HepG2 (cell line): ENCODE measurements around the gene AGK. TPM values are rescaled to one million over a fixed set of nuclear protein-coding genes. Genes with fewer than 3 reads are reported as not detected.

Source experiments
- CENPX ChIP-seq: sonication (generic); formaldehyde crosslinking; IDR thresholded peaks from 2 replicates; pipeline ENCODE4 v1.9.0; 2021; ENCODE audit warnings: mild to moderate bottlenecking, missing genetic modification reagents, moderate library complexity
- EZH2 ChIP-seq: conservative IDR thresholded peaks from 2 replicates; pipeline ENCODE4 v1.6.1; 2012; ENCODE audit warnings: mild to moderate bottlenecking, low read depth, low read length, moderate library complexity
- ZBTB4 ChIP-seq: sonication (generic); formaldehyde crosslinking; IDR thresholded peaks from 2 replicates; pipeline ENCODE4 v1.4.0; 2020; ENCODE audit warnings: missing genetic modification reagents, mild to moderate bottlenecking, borderline replicate concordance
- ZBTB7B ChIP-seq: sonication (generic); formaldehyde crosslinking; IDR thresholded peaks from 2 replicates; pipeline ENCODE4 v1.4.0; 2020; ENCODE audit warnings: missing genetic modification reagents
- ZFP36L2 ChIP-seq: sonication (generic); formaldehyde crosslinking; IDR thresholded peaks from 2 replicates; pipeline ENCODE4 v1.4.0; 2020; ENCODE audit warnings: missing genetic modification reagents
- ZFP41 ChIP-seq: sonication (generic); formaldehyde crosslinking; IDR thresholded peaks from 2 replicates; pipeline ENCODE4 v1.4.0; 2020; ENCODE audit warnings: mild to moderate bottlenecking, missing genetic modification reagents, borderline replicate concordance
- ZNF10 ChIP-seq: sonication (generic); formaldehyde crosslinking; IDR thresholded peaks from 2 replicates; pipeline ENCODE4 v1.4.0; 2020; ENCODE audit warnings: mild to moderate bottlenecking, low read depth, missing genetic modification reagents, borderline replicate concordance
- ZNF142 ChIP-seq: sonication (generic); formaldehyde crosslinking; IDR thresholded peaks from 2 replicates; pipeline ENCODE4 v1.4.0; 2020; ENCODE audit warnings: missing genetic modification reagents
- ZNF230 ChIP-seq: sonication (generic); formaldehyde crosslinking; IDR thresholded peaks from 2 replicates; pipeline ENCODE4 v1.4.0; 2020; ENCODE audit warnings: mild to moderate bottlenecking, missing genetic modification reagents
- polyA plus RNA-seq, 8 experiments: library from polyadenylated mRNA; depleted of rRNA in 3 of 8; stranded (reverse) in 7 of 8; unstranded in 1 of 8; fragments of >200 nt; fragmentation: Illumina TruSeq in 4 of 8; extraction: Trizol in 4 of 8; gene quantifications; 2 replicates each; pipeline versions ENCODE4 v1.2.1 to v1.2.3, GENCODE V29; 2011 to 2016; ENCODE audit warnings: low read depth in 4 of 8, missing spikeins in 1 of 8, mixed read lengths in 1 of 8; ENCODE audit not compliant: insufficient read depth in 1 of 8
- total RNA-seq, 5 experiments: library from RNA; depleted of rRNA; stranded (reverse); fragments of >200 nt; fragmentation: Illumina TruSeq; extraction: Trizol; gene quantifications; 2 replicates each; pipeline ENCODE4 v1.2.3, GENCODE V29; 2016; ENCODE audit warnings: low read depth in 1 of 5
- TF ChIP-seq, protein P1 (sequence below): sonication (generic); formaldehyde crosslinking; conservative IDR thresholded peaks from 2 replicates; pipeline ENCODE4 v1.4.0; 2020; ENCODE audit warnings: mild to moderate bottlenecking, missing genetic modification reagents, moderate library complexity

AGK gene
- total and polyA plus RNA-seq, 2 of the 13 experiments (the other 11 are each of a cell fraction or from before 2014, with no cell fraction given) = 23.7 to 30.1 TPM

GRCh38 chr7:141551094-141551781 lies at the start of gene AGK (continued):
- TF ChIP-seq ZNF142 (CRISPR knock-in tag) = 0 out of 2 replicates have a peak, but pooled peaks have one; percentile 34
- no peak for TF ChIP-seq ZFP41 (CRISPR knock-in tag)
- TF ChIP-seq, protein P1, sequence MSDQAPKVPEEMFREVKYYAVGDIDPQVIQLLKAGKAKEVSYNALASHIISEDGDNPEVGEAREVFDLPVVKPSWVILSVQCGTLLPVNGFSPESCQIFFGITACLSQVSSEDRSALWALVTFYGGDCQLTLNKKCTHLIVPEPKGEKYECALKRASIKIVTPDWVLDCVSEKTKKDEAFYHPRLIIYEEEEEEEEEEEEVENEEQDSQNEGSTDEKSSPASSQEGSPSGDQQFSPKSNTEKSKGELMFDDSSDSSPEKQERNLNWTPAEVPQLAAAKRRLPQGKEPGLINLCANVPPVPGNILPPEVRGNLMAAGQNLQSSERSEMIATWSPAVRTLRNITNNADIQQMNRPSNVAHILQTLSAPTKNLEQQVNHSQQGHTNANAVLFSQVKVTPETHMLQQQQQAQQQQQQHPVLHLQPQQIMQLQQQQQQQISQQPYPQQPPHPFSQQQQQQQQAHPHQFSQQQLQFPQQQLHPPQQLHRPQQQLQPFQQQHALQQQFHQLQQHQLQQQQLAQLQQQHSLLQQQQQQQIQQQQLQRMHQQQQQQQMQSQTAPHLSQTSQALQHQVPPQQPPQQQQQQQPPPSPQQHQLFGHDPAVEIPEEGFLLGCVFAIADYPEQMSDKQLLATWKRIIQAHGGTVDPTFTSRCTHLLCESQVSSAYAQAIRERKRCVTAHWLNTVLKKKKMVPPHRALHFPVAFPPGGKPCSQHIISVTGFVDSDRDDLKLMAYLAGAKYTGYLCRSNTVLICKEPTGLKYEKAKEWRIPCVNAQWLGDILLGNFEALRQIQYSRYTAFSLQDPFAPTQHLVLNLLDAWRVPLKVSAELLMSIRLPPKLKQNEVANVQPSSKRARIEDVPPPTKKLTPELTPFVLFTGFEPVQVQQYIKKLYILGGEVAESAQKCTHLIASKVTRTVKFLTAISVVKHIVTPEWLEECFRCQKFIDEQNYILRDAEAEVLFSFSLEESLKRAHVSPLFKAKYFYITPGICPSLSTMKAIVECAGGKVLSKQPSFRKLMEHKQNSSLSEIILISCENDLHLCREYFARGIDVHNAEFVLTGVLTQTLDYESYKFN = no peak
- TF ChIP-seq ZFP36L2 = no peak
- TF ChIP-seq ZNF10 (CRISPR knock-in tag) = no peak
- no peak for TF ChIP-seq EZH2
- no peak for TF ChIP-seq ZNF230 (CRISPR knock-in tag)
- peak; percentile 64; the same call in 1 of the 2 replicates for TF ChIP-seq ZBTB7B
- no peak for TF ChIP-seq ZBTB4 (CRISPR knock-in tag)
- TF ChIP-seq CENPX = no peak
